Loucy (cell line): Measurements from ENCODE around the gene KCNQ5.

Source experiments
- H2AFZ ChIP-seq: fragments of 200-600 bp; sonication (generic); 2 replicates; pipeline ENCODE4 v1.6.0; 2016; ENCODE audit warnings: antibody characterized with exemption, mild to moderate bottlenecking, low read length, moderate library complexity
- H3F3A ChIP-seq: fragments of 200-600 bp; 2 replicates; pipeline ENCODE4 v1.6.0; 2016; ENCODE audit warnings: antibody characterized with exemption, low read depth, mild to moderate bottlenecking
- H3K27me3 ChIP-seq: fragments of 200-600 bp; sonication (generic); 2 replicates; pipeline ENCODE4 v1.6.1; 2014; ENCODE audit warnings: low read length, mild to moderate bottlenecking; ENCODE audit not compliant: insufficient read depth, poor library complexity, severe bottlenecking
- H3K36me3 ChIP-seq: fragments of 200-600 bp; sonication (generic); 2 replicates; pipeline ENCODE4 v1.6.1; 2016; ENCODE audit warnings: low read length; ENCODE audit not compliant: insufficient read depth
- H3K4me1 ChIP-seq: fragments of 200-600 bp; sonication (generic); 2 replicates; pipeline ENCODE4 v1.5.1; 2014; ENCODE audit warnings: low read length, mild to moderate bottlenecking; ENCODE audit not compliant: insufficient read depth, poor library complexity, severe bottlenecking
- H3K4me2 ChIP-seq: fragments of 200-600 bp; sonication (generic); 2 replicates; pipeline ENCODE4 v1.6.0; 2014; ENCODE audit warnings: antibody characterized with exemption, low read length, low read depth, mild to moderate bottlenecking; ENCODE audit not compliant: poor library complexity, severe bottlenecking
- H3K4me3 ChIP-seq: fragments of 200-600 bp; sonication (generic); 2 replicates; pipeline ENCODE4 v1.5.1; 2014; ENCODE audit warnings: low read length, mild to moderate bottlenecking, mixed read lengths; ENCODE audit not compliant: poor library complexity, severe bottlenecking
- H3K79me2 ChIP-seq: fragments of 200-600 bp; sonication (generic); 2 replicates; pipeline ENCODE4 v1.6.1; 2014; ENCODE audit warnings: low read length; ENCODE audit not compliant: insufficient read depth
- H3K9ac ChIP-seq: fragments of 200-600 bp; sonication (generic); 2 replicates; pipeline ENCODE4 v1.6.0; 2014; ENCODE audit warnings: mild to moderate bottlenecking, low read depth, low read length, moderate library complexity; ENCODE audit not compliant: poor library complexity, severe bottlenecking
- H3K9me2 ChIP-seq: fragments of 200-600 bp; sonication (generic); replicated peaks from 2 replicates; pipeline ENCODE4 v1.6.1; 2016; ENCODE audit warnings: low read depth, low read length, mixed read lengths
- H3K9me3 ChIP-seq: fragments of 200-600 bp; sonication (generic); 2 replicates; pipeline ENCODE4 v1.6.1; 2014; ENCODE audit warnings: mild to moderate bottlenecking, antibody characterized with exemption, low read length, low read depth; ENCODE audit not compliant: insufficient read depth
- H4K20me1 ChIP-seq: fragments of 200-600 bp; sonication (generic); 2 replicates; pipeline ENCODE4 v1.6.0; 2014; ENCODE audit warnings: antibody characterized with exemption, low read length, mild to moderate bottlenecking; ENCODE audit not compliant: insufficient read depth, poor library complexity, severe bottlenecking
- EZH2phosphoT487 ChIP-seq: fragments of 200-600 bp; IDR thresholded peaks from 2 replicates; pipeline ENCODE4 v1.6.1; 2018; ENCODE audit warnings: antibody characterized with exemption, mild to moderate bottlenecking, moderate library complexity, borderline replicate concordance
- TF ChIP-seq, protein P1 (sequence below): fragments of 200-600 bp; sonication (generic); conservative IDR thresholded peaks from 2 replicates; pipeline ENCODE4 v1.5.1; 2014; ENCODE audit warnings: mild to moderate bottlenecking, antibody characterized with exemption, low read length

Gene KCNQ5

DNA sequence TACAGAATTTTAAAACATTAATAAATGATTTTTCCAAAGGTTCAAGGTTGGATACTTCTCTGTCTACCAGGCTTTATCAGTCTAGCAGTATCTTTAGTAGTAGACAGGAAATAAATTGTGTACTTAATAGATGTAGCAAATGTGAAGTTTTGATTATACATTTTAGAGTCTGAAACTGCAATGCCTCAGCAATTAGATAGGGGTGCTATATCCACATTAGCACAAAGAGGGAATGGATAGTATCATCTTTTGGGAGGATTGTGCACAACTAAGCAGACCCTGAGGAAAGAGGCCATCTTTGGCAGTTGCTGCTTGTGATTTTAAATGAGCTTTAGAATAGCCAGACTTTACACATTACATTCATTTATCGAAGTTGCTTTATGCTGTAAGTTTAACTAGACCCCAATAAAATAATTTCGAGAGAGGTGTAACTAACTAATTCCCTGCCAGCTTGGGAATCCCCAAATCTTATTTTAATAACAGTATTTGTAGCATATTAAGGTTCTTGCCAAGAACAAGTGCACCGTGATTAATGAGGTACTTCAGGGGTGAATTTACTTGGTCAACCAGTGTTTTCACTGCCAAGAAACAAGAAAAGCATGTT is 2.8 kb downstream of the KCNQ5 start:
- H3K27me3 ChIP-seq: no peaks in the 10 kb centered on the region
- TF ChIP-seq EZH2phosphoT487: no peak
- TF ChIP-seq, protein P1, sequence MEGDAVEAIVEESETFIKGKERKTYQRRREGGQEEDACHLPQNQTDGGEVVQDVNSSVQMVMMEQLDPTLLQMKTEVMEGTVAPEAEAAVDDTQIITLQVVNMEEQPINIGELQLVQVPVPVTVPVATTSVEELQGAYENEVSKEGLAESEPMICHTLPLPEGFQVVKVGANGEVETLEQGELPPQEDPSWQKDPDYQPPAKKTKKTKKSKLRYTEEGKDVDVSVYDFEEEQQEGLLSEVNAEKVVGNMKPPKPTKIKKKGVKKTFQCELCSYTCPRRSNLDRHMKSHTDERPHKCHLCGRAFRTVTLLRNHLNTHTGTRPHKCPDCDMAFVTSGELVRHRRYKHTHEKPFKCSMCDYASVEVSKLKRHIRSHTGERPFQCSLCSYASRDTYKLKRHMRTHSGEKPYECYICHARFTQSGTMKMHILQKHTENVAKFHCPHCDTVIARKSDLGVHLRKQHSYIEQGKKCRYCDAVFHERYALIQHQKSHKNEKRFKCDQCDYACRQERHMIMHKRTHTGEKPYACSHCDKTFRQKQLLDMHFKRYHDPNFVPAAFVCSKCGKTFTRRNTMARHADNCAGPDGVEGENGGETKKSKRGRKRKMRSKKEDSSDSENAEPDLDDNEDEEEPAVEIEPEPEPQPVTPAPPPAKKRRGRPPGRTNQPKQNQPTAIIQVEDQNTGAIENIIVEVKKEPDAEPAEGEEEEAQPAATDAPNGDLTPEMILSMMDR: peak; percentile 66
- H3K36me3 ChIP-seq: no peaks in the 10 kb centered on the region
- H3F3A ChIP-seq: no peaks in the 10 kb centered on the region
- H3K9me2 ChIP-seq: no peaks in the 10 kb centered on the region
- no peaks in the 10 kb centered on the region for H3K4me1 ChIP-seq
- no peaks in the 10 kb centered on the region for H4K20me1 ChIP-seq
- no peak overlapping the region for H3K4me2 ChIP-seq
- no peak overlapping the region for H3K9ac ChIP-seq
- no peaks in the 10 kb centered on the region for H3K79me2 ChIP-seq
- H3K9me3 ChIP-seq: no peaks in the 10 kb centered on the region
- H2AFZ ChIP-seq: no peak overlapping the region
- no peak overlapping the region for H3K4me3 ChIP-seq

DNA sequence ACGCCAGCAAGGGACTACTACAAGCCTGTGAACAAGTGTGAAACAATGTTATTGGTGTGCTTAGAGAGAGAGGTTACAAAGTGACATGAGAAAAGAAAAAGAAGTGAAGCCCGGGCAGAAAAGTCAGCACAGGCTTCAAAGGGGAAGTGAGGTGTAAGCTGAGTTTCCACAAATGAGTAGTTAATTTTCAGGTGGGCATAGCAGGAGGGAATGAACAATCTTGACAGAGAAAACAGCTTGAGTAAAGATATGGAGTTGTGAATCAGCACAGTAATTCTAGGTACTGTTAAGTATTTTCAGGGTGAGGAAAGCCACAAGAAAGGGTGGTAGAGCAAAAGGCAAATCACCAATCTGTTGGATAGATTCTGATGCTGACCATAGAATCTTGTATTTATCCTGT is 4.3 kb downstream of the KCNQ5 start:
- no peaks in the 10 kb centered on the region for H3F3A ChIP-seq
- no peaks in the 10 kb centered on the region for H3K9me3 ChIP-seq
- H3K9ac ChIP-seq: no peak overlapping the region
- TF ChIP-seq, protein P1: no peak
- TF ChIP-seq EZH2phosphoT487: no peak
- H3K9me2 ChIP-seq: no peaks in the 10 kb centered on the region
- H3K27me3 ChIP-seq: no peaks in the 10 kb centered on the region
- no peaks in the 10 kb centered on the region for H3K4me1 ChIP-seq
- H3K36me3 ChIP-seq: no peaks in the 10 kb centered on the region
- H3K4me3 ChIP-seq: no peak overlapping the region
- H4K20me1 ChIP-seq: no peaks in the 10 kb centered on the region
- no peaks in the 10 kb centered on the region for H3K79me2 ChIP-seq
- no peak overlapping the region for H2AFZ ChIP-seq
- H3K4me2 ChIP-seq: no peak overlapping the region

DNA sequence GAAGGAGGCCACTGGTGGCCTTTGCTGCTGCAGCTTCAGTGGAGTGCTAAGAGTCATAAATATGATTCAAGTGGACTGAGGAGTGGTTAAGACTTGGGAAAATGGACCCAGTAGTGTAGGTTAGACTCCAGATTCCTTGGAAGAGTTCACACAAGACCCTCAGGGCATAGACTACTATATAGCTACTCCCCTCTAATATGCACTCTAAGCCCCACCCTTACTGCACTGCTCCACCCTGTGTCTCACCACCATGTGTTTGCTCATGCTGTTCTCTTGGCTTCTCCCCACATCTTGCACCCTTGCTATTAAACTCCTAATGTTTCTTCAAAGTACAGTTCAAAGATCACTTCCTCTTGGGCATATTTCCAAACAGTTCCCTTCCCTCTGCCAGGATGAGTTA is 5.7 kb downstream of the KCNQ5 start:
- TF ChIP-seq, protein P1: no peak
- no peak for TF ChIP-seq EZH2phosphoT487
- Histone ChIP-seq H2AFZ (no peak overlapping the region), H3K4me2 (no peak overlapping the region), H3K79me2 (no peaks in the 10 kb centered on the region), H3K9ac (no peak overlapping the region), H4K20me1 (no peaks in the 10 kb centered on the region), H3K36me3 (no peaks in the 10 kb centered on the region), H3K4me3 (no peak overlapping the region), H3K4me1 (no peaks in the 10 kb centered on the region), H3K27me3 (no peaks in the 10 kb centered on the region), H3K9me3 (no peaks in the 10 kb centered on the region), H3F3A (no peaks in the 10 kb centered on the region), H3K9me2 (no peaks in the 10 kb centered on the region)
